ENCODE results near the gene DNPH1. TPM values are rescaled to one million over a fixed set of nuclear protein-coding genes. Genes with fewer than 3 reads are reported as not detected.

The DNPH1 gene
- total and polyA plus RNA-seq, 9 of the 15 experiments (the other 6 are each of a cell fraction or from before 2014, with no cell fraction given): 7.3 to 300 (median 68.7) TPM

- in situ Hi-C loops (cut with MboI): loop anchor here (5.0 kb wide), 1 partner anchor 229 kb away; no protein-coding TSS in a partner anchor
- DNase-seq (ENCODE audit: extremely low read depth in 1 of 4, low spot score in 3 of 4) (no peak), ATAC-seq (no peak), FAIRE-seq (no peak)
- CTCF ChIA-PET (ENCODE audit: low intra/inter-chr PET ratio): interaction anchor here (0.7 to 1.7 kb wide), 6 partner anchors 68 to 244 kb away, joined by 3 to 11 read pairs (median 4); no protein-coding TSS in a partner anchor
- no peak overlapping the region for H3K4me3 ChIP-seq
- peak overlapping the region in 1 of 2 experiments; percentile 56; a peak in 1 of 4 replicates for H3K9ac ChIP-seq (ENCODE audit: insufficient read depth in 1 of 2, low read depth in 2 of 2, low read length in 2 of 2)
- H4K20me1 ChIP-seq (replicated peaks; ENCODE audit: control insufficient read depth, insufficient read depth, low read length): peaks cover 4% of the 10 kb centered on the region; the same call in 1 of the 2 replicates
- POLR2A ChIA-PET: interaction anchor here (0.6 to 1.6 kb wide), 5 partner anchors 9 to 279 kb away, joined by 3 to 7 read pairs (median 4); partner anchors contain the start of gene PPP2R5D
- no peaks in the 10 kb centered on the region for H3K9me3 ChIP-seq (replicated peaks; ENCODE audit: control insufficient read depth, insufficient read depth, low read depth, low read length)
- H3K4me2 ChIP-seq (ENCODE audit: insufficient read depth, low read length): no peak overlapping the region
- H3K27ac ChIP-seq (ENCODE audit: extremely low read depth, low read depth, low read length): no peak overlapping the region
- peaks cover 6 to 21% of the 10 kb centered on the region in 2 experiments; a peak in 4 of 5 replicates for H3K27me3 ChIP-seq (ENCODE audit: control insufficient read depth in 2 of 2, insufficient read depth in 2 of 2, low read length in 2 of 2)
- intact Hi-C loops (cut with micrococcal nuclease): loop anchor here (1.0 to 10.0 kb wide), 5 partner anchors 71 to 812 kb away; no protein-coding TSS in a partner anchor
- H3K4me1 ChIP-seq (replicated peaks in 1 of 2; ENCODE audit: control insufficient read depth in 2 of 2, insufficient read depth in 2 of 2, low read length in 2 of 2): peaks cover 9 to 33% of the 10 kb centered on the region in 2 experiments
- no peaks in the 10 kb centered on the region for H3K9me1 ChIP-seq (ENCODE audit: control insufficient read depth, insufficient read depth, low read length)
- H3K79me2 ChIP-seq (ENCODE audit: control insufficient read depth, insufficient read depth, low read length): no peaks in the 10 kb centered on the region
- no peak overlapping the region for H2AFZ ChIP-seq (ENCODE audit: low read depth, low read length)
- BruUV-seq (replicated peaks): no TSS peak
- TF ChIP-seq MTA3 (IDR thresholded peaks at IDR 0.05; ENCODE audit: borderline replicate concordance): no peak
- TF ChIP-seq E2F4 (CRISPR knock-in tag; IDR thresholded peaks at IDR 0.05; ENCODE audit: low read depth): 0 out of 2 replicates have a peak, but pooled peaks have one; percentile 38
- TF ChIP-seq, protein P1, sequence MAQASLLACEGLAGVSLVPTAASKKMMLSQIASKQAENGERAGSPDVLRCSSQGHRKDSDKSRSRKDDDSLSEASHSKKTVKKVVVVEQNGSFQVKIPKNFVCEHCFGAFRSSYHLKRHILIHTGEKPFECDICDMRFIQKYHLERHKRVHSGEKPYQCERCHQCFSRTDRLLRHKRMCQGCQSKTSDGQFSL (CRISPR knock-in tag; IDR thresholded peaks at IDR 0.05): no peak
- TF ChIP-seq, protein P1 (tag; IDR thresholded peaks at IDR 0.05): no peak
- TF ChIP-seq ZNF696 (CRISPR knock-in tag; conservative IDR thresholded peaks at IDR 0.05): no peak
- 0 out of 2 replicates have a peak, but pooled peaks have one; percentile 2 for TF ChIP-seq ZBTB7A (IDR thresholded peaks at IDR 0.05; ENCODE audit: borderline replicate concordance, control insufficient read depth, low read depth, low read length)
- TF ChIP-seq USF1 (CRISPR knock-in tag; IDR thresholded peaks at IDR 0.05): 0 out of 2 replicates have a peak, but pooled peaks have one; percentile 2
- 0 out of 2 replicates have a peak, but pooled peaks have one; percentile 49 for TF ChIP-seq CBFB (CRISPR knock-in tag; IDR thresholded peaks at IDR 0.05)
- WGBS (ENCODE audit: insufficient coverage, low coverage, missing lambda C conversion rate): 44% methylated on average over 34 of the region's 39 CpGs
- H3K36me3 ChIP-seq (ENCODE audit: control insufficient read depth, insufficient read depth, low read length): no peaks in the 10 kb centered on the region
Observed at GRCh38 chr6:43262780-43263313, 33.6 kb upstream of the DNPH1 start.
